PFSK-1 (cell line): ENCODE data around the gene ARHGEF33.

Source experiments
- POLR2AphosphoS5 ChIP-seq: IDR thresholded peaks from 2 replicates; pipeline ENCODE4 v1.6.1; 2012; ENCODE audit warnings: low read depth, mild to moderate bottlenecking, control low read depth, low read length, moderate library complexity
- TAF1 ChIP-seq: IDR thresholded peaks from 2 replicates; pipeline ENCODE4 v1.6.1; 2012; ENCODE audit warnings: low read length, control low read depth, borderline replicate concordance; ENCODE audit not compliant: insufficient read depth

- TF ChIP-seq TAF1 (no peak), POLR2AphosphoS5 (no peak)
Observed at GRCh38 chr2:38911191-38911590, 21.5 kb downstream of the ARHGEF33 start.
